Osteocyte (in vitro differentiated cells): ENCODE measurements around the gene ASPHD1. TPM values are rescaled to one million over a fixed set of nuclear protein-coding genes. Genes with fewer than 3 reads are reported as not detected.
"Not testable (repeated sequence)": the region's sequence is repeated elsewhere in the genome, so short reads cannot be mapped to it uniquely, and the experiment has no call there.

Source experiments
- DNase-seq: peaks from one replicate; pipeline ENCODE4 v3.0.0; 2021; ENCODE audit warnings: mixed read lengths; ENCODE audit not compliant: unreplicated experiment; ENCODE audit errors: extremely low spot score
- H3K27ac Mint-ChIP-seq: one replicate; pipeline ENCODE4 v1.8.0; 2021; ENCODE audit warnings: mild to moderate bottlenecking, mixed read lengths; ENCODE audit not compliant: unreplicated experiment
- H3K27me3 Mint-ChIP-seq: one replicate; pipeline ENCODE4 v1.8.0; 2021; ENCODE audit warnings: mixed read lengths; ENCODE audit not compliant: unreplicated experiment
- H3K36me3 Mint-ChIP-seq: one replicate; pipeline ENCODE4 v1.8.0; 2021; ENCODE audit warnings: mixed read lengths; ENCODE audit not compliant: unreplicated experiment
- H3K4me1 Mint-ChIP-seq: one replicate; pipeline ENCODE4 v1.8.0; 2021; ENCODE audit warnings: mixed read lengths; ENCODE audit not compliant: unreplicated experiment
- H3K4me3 Mint-ChIP-seq: one replicate; pipeline ENCODE4 v1.8.0; 2021; ENCODE audit warnings: mild to moderate bottlenecking, moderate library complexity, mixed read lengths; ENCODE audit not compliant: unreplicated experiment
- H3K9me3 Mint-ChIP-seq: one replicate; pipeline ENCODE4 v1.8.0; 2021; ENCODE audit warnings: mixed read lengths; ENCODE audit not compliant: unreplicated experiment
- CTCF ChIP-seq: fragments of 200-600 bp; sonication (generic); IDR thresholded peaks from 2 replicates; pipeline ENCODE4 v1.5.0; 2021; ENCODE audit warnings: antibody characterized with exemption, mild to moderate bottlenecking, moderate library complexity
- total RNA-seq: library from RNA; stranded (reverse); gene quantifications from 2 replicates; pipeline ENCODE4 v1.2.1, GENCODE V29; 2021

ASPHD1 gene
- total RNA-seq, 1 donor from 2014 or later, result 1.0 TPM

- Mint-ChIP-seq H3K4me1 (peaks cover 16% of the 10 kb centered on the region), H3K9me3 (no peaks in the 10 kb centered on the region), H3K27me3 (no peaks in the 10 kb centered on the region), H3K4me3 (peak within 1 kb of the TSS; percentile 98), H3K27ac (peak within 1 kb of the TSS; percentile 99), H3K36me3 (peaks cover 20% of the 10 kb centered on the region)
- DNase-seq, result peak; percentile 94
- peak; percentile 63 for TF ChIP-seq CTCF
Observed at GRCh38 chr16:29862884-29863668, 37.2 kb upstream of the ASPHD1 start, which contains the start of gene CDIPT. Gene CDIPT, minus strand, starts transcription at chr16:29863226. Its CDS starts 369 bp downstream, at chr16:29862857.

GRCh38 chr16:29863669-29863984, 36.7 kb upstream of the ASPHD1 start:
- no peak for TF ChIP-seq CTCF
- H3K36me3 Mint-ChIP-seq, result peaks cover 15% of the 10 kb centered on the region
- H3K9me3 Mint-ChIP-seq, result no peaks in the 10 kb centered on the region
- H3K27ac Mint-ChIP-seq, result peak overlapping the region; percentile 99
- H3K27me3 Mint-ChIP-seq, result no peaks in the 10 kb centered on the region
- peak overlapping the region; percentile 98 for H3K4me3 Mint-ChIP-seq
- DNase-seq, result no peak
- H3K4me1 Mint-ChIP-seq, result peaks cover 16% of the 10 kb centered on the region

GRCh38 chr16:29864205-29864604, 36.1 kb upstream of the ASPHD1 start:
- H3K36me3 Mint-ChIP-seq, result peaks cover 11% of the 10 kb centered on the region
- H3K4me3 Mint-ChIP-seq, result no peak overlapping the region
- no peak overlapping the region for H3K27ac Mint-ChIP-seq
- no peaks in the 10 kb centered on the region for H3K27me3 Mint-ChIP-seq
- no peak for DNase-seq
- TF ChIP-seq CTCF, result no peak
- peaks cover 16% of the 10 kb centered on the region for H3K4me1 Mint-ChIP-seq
- H3K9me3 Mint-ChIP-seq, result no peaks in the 10 kb centered on the region

- H3K4me1 Mint-ChIP-seq, result peaks cover under 1% of the 10 kb centered on the region
- no peaks in the 10 kb centered on the region for H3K27me3 Mint-ChIP-seq
- H3K27ac Mint-ChIP-seq, result no peak overlapping the region
- TF ChIP-seq CTCF, result no peak
- H3K36me3 Mint-ChIP-seq, result no peaks in the 10 kb centered on the region
- no peak for DNase-seq
- H3K4me3 Mint-ChIP-seq, result no peak overlapping the region
- no peaks in the 10 kb centered on the region for H3K9me3 Mint-ChIP-seq
Observed at GRCh38 chr16:29868396-29869009, 31.8 kb upstream of the ASPHD1 start.

GRCh38 chr16:29869067-29869466, 31.2 kb upstream of the ASPHD1 start:
- not testable (repeated sequence) for H3K4me1 Mint-ChIP-seq, H3K9me3 Mint-ChIP-seq, H3K27ac Mint-ChIP-seq, H3K27me3 Mint-ChIP-seq, DNase-seq, H3K4me3 Mint-ChIP-seq, H3K36me3 Mint-ChIP-seq
